Activated CD4-positive, CD25-positive, alpha-beta regulatory T cell (primary cell): ENCODE data around the gene ELAVL1.
"Not testable (repeated sequence)": the region's sequence is repeated elsewhere in the genome, so short reads cannot be mapped to it uniquely, and the experiment has no call there.

Experiments
- DNase-seq, 4 experiments: peaks; one replicate each; lab custom pipeline; 2025; lab: John Stamatoyannopoulos, UW

ELAVL1 gene

DNA sequence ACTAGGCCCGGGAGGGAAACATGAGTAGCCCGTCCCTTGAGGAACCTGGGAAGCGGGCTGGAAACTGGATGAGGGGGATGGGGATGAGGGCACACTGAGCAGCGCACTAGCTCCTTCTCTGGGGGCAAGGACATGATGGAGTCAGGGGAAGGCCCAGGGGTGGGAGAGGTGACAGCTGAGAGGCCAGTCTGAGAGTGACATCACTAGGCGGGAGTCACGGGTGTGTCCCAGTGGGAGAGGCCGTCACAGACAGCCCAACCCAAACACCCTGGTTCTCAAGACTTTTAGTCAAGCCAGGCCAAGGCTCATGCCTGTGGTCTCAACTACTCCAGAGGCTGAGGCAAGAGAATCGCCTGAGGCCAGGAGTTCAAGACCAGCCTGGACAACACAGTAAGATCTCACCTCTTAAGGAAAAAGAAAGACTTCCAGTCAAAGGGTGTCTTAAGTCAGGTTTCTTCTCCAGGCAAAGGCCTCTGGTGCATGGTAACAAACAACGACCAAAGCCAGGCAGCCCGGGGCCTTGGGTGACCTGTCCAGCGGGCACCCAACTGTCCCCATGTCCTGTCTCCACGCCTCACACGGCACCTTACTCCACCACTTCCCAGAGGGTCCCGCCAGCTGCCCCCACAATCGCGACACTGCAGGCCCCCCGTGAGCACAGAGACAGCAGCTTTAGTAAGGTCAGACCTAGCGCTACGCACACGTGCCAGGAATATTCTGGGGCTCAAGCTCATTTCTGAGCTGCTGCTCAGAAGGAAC, 36.5 kb downstream of the ELAVL1 start:
- no peak for DNase-seq

DNA sequence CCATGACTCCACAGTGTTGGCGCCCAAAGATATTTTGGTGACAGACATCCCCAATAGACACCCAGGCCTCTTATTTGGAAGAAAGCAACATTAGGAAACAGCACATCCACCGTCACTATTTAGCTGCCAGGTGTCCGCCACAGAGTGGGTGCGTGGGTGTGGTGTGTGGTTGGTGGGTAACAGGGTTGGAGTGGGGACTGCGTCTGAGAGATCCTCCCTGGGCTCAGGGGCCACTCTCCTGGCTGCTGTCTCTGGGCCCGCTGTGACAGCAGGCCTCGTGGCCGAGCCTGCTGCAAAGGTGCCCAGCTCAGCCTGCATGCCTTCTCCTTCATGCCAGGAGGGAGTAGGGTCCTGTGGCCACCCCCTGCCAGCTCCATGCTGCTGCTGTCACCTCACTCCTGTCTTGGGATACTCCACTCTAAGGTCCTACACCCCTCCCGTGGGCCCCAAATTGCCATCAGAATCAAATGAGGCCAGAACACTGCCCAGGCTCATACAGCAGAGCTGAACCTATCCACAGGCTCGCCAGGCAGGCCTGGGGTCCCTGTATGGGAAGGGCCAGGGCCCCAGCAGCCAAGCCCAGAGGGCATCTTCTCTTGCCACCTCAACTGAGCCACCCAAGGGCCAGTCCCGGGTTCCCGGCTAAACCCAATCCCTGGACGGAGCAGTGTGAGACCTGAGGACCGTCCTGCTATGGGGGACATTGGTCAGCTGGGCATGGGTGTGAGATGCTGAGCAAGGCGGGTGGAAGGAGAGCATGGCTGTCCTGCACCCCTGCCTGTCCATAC, 37.2 kb downstream of the ELAVL1 start:
- DNase-seq: no peak

DNA sequence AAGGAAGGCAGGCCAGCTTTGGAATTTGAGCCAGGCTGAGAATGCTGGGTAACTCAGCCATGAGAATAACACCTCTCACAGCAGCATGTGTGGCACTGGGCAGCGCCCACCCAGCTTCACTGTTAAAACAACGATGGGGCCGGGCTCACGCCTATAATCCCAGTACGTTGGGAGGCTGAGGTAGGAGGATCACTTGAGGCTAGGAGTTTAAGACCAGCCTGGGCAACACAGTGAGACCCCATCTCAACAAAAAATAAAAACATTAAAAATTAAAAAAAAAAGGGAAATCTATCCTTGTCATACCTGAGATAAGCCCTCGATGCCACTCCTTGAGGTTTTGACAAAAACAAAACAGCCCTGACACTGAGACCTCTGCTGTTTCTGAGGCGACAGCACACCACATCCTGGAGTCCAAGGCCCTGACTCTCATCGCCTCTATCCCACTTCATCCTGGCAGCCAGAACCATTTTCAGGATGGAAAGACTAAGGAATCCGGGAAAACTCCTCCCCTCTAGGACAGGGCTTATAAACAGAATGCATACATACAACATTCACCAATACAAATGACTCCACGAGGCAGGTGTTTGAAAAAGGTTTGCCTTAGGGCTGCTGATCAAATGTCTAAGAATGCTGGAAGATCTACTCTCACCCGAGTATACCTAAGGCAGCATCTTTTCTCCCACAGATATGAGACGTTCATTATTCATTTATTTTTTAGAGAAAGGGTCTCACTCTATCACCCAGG, 39.3 kb downstream of the ELAVL1 start:
- DNase-seq: no peak

DNA sequence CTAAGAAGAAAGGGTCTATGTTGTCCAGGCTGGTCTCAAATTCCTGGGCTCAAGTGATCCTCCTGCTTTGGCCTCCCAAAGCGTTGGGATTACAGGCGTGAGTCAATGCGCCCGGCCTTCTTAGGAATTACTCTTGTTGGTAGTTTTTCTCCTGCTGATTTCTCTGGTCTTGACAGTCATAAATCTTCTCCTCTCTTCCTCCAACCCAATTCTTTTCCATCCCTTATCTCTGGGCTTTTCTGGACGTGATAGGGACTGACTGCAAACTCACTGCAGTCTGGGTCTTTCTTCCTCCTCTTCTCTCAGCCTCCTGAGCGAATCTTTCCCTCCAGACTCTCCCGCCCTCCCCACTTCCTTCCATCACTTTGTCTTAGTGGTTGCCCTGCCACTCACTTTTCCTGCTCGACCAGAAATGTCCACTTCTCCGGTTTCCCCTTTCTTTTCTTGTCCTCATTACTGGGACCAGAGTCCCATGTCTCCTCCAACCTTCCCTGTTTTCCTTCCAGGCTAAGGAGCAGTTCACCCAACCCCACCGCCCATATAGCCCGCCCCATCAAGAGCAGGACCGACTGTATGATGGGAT, 40.1 kb downstream of the ELAVL1 start:
- DNase-seq: no peak

DNA sequence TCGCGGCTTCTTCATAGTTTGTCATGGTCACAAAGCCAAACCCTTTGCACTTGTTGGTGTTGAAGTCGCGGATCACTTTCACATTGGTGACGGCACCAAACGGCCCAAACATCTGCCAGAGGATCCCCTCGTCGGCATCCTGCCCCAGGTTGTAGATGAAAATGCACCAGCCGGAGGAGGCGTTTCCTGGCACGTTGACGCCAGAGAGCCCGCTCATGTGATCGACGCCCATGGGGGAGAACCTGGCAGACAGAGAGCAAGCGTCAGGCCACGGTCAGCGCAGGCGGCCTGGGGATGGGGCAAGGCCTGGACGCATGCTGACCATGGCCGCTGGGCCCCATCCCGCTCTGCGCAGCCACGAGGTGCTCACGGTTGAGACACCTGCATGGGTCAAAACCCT, 41.9 kb downstream of the ELAVL1 start:
- no peak for DNase-seq

DNA sequence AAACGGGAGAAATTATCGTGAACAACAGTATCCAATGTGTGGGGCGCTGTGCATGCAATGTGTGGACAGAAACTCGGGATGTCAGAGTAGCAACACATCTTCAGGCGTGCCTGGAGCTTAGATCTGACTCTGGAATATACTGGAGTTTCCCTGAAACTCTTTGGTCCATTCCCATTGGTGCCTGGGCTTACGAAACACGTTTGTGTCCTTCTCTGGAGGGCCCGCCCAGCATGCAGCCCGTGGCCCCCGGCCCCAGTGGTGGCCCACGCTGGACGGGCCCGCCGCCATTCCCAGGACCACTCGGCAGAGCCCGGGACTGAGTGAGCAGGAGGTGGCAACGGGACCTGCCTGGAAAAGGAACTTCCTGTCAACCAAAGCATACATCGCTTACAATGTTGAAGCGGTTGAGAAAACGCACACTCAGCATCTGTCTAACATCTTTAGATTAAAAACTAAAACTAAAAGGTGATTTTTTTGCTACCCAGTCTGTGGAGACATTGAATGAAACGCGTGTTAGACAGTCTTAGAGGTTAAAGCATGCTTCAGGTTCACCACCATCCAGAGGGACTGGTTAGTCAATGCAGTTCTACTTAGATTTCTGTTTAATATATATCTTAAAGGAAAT, 42.7 kb downstream of the ELAVL1 start:
- DNase-seq: no peak

DNA sequence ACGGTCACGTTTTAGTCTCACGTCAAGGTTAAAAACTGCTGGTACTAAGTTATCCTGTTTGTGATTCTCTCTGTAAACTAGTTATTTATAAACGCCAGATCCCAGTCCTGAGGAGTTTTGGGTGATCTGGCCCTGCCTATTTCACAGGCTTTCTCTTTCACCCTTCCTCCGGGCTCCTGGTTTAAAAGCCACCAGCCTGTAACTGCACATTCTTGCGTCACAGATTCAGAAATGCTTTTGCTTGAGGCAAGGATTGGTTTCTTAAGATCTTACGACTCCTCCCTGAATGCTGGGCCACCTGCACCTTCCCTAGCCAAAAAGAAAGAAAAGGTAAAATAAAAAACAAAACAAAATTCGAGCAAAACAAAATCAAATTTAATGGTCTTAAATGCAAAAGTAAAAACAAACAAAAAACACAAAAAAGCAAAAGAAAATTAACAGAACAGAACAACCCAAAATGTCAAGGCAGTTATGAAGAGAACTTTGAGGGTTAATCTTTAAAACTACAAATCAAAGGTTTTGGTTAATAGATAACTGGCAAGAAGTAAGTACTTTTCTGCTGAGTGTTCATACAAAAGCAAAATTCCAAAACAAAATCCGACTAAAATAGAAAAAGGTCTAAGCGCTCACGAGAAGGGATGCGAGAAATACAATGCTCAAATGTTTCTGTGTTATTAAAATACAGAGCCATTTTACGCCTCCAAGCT, 43.4 kb downstream of the ELAVL1 start:
- no peak for DNase-seq

DNA sequence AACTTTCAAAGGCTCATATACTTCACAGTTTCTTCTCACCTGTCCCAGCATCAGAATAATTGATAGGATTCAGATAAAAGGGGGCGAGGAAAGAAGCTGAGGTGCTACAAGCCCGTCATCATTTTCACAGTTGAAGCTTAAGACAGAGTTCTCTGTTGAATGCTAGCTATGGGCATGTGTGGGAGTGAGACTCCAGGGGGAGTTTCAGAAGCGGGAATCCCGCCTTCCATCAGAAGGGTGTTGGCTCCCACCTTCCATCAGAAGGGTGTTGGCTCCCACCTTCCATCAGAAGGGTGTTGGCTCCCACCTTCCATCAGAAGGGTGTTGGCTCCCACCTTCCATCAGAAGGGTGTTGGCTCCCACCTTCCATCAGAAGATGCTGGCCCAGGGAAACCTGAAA, 44.4 kb downstream of the ELAVL1 start:
- not testable (repeated sequence) for DNase-seq

DNA sequence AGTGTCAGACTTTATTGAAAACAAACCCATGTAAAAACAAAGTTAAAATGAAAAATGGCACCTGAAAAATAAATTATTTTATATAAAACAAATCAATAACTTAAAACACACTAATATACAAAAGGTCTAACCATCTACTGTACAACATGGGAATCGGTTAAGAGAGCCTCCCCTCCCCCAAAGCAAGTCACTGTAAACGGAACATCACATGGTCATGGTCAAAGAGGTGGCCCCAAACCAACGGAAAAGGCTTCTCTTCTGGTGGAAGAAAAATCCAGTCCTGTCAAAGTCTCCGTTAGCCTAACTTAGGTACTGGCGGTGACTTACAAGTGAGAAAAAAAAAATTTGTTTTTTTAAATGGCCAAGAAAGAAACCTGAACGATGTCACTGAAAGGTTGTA, 46.2 kb downstream of the ELAVL1 start:
- no peak for DNase-seq

DNA sequence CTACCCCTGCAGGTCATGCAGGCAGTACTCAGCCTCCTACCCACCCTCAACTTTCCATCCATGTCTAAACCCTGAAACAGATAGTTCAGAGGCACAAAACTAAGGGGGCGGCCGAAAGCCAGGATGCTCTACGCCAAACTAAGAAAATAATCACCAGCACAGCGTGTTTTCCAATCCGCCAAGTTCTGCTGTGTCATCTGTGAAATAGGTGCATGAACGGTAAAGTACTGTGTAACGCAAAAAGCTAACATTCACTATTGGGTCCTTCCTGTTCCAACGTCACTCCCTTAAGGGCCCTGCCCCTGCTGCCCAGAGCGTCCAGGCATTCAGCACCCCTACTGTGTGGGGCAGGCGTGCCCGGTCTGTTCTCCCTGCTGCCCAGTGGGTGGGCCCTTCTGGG, 49.7 kb downstream of the ELAVL1 start:
- DNase-seq: no peak

DNA sequence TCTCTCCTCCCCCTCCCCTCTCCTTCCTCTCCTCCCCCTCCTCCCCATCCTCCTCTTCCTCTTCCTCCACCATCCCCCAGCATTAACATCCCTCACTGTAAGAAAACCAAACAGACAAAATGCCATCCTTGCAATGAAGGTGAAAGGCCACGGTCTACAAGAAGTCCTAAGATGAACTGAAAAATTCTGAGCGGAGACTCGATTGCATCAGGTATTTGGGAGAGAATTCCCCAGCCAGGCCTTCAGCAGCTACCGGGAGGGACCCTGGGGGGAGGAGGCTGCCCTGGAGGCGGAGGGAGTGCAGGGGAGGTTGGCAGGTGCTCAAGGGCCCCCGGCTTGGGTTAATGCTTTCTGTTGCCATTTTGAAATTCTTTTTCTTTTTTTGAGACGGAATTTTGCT, 51.9 kb downstream of the ELAVL1 start:
- DNase-seq: no peak

DNA sequence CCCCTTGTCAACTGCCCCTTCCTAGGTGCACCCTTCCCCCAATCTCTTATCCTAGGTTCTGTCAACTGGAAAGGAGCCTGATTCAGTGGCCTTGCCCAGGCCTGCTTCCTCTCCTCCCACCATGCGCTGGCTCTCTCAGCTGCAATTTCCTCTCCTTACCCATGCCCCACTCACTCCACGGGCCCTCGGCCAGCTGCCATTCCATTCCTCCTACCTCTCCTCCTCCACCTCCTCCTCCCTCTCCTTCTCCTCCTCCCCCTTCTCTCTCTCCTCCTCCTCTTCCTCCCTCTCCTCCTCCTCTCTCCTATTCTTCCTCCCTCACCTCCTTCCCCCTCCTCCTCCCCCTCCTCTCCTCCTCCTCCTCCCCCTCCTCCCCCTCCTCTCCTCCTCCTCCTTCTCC, 52.4 kb downstream of the ELAVL1 start:
- DNase-seq: no peak

DNA sequence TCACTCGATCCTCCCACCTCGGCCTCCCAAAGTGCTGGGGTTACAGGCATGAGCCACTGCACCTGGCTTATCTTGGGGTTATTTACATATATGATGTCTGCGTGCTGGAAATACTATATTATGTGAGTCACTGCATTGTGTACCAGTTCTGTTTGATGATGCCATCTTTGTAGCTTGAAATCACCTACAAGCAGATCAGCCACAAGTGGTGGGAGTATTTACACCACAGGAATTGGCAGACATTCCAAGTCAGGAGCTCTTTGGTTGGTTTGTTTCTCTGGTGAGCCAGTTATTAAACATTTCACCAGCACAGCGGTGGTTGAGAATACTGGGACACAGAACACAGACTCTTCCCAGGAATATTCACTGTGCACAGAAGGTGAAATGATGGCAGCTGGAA, 57.5 kb downstream of the ELAVL1 start:
- DNase-seq: no peak

DNA sequence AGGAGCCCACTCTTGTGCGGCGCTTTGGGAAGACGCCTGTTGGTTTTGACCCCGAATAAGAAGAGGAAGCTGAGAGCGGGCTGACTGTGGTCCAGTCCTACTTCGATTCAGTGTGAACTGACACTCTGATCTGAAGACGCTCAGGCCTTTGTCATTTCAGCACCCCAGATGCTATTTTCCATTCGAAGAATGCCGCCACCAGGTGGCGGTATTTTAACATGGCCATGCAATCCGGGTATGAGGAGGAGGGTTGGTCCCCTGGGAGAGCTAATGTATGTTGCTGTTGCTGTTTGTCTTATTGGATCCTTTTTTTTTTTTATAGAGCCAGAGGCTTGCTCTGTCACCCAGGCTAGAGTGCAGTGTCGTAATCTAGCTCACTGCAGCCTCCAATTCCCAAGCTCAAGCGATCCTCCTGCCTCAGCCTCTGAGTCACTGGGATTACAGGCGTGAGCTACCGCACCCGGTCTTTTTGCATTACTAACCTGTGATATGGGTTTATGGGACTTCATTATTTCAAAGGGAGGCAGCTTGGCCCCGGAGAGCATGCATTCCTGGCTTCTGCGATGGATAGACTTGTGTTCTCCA, 61.2 kb downstream of the ELAVL1 start:
- peak; percentile 63 to 91 (median 72) for DNase-seq

DNA sequence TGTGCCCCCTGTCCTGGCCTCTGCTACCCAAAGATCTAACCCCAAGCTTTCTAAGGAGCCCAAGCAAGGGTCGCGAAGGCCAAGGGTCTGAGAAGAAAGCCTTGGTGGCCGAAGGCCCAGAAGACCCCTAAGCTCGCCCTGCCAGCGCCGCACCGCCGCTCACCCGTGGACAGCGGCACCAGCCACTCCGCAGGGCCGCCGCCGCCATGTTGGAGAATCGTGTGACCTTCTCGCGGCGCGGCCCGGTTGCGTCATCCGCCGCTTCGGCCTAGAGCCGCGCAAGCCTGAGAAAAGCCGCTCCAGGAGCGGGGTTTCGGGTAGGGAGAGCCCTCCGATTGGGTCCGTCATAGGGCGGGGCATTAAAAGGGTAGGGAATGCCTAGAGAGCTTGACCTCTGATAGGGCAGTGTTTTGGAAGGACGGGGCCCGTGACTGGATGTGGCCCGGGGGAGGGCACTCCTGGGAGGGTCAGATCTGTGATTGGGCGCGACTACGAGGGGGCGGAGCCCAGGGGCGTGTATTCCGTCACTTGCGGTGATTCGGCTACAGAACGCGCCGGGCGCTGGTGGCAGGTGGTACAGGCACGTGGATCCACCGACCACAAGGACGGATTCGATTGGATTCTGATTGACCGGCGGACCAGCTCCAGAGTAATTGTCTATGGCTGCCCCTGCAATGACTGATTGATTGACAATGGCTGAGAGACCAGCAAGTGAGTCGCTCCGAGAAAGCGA, 61.8 kb downstream of the ELAVL1 start, which contains the start of gene TIMM44:
TSS of gene TIMM44 (minus strand) at position 223 of the 733 bp plus-strand sequence. CDS start at position 208, 15 bp downstream.
- peak; percentile 93 to 97 (median 94) for DNase-seq

DNA sequence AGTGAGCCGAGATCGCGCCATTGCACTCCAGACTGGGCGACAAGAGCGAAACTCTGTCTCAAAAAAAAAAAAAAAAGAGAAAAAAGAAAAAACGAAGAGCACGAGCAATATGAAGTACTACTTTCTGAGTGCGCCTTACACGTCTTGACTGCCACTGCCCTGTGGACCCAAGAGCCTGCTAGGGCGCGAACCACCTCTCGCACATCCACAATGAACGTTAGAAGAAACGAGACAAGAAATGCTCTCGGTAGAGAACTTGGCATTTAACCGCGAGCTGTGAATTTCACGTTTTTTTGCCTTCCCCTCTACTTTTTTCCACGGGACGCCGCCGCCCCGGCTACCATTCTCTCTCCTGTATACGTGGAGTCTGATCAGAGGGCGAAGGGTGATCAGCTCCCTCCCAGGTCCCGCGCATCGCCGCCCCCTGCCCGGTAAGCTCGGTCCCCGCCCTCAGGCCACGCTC, 62.4 kb downstream of the ELAVL1 start:
- no peak for DNase-seq

DNA sequence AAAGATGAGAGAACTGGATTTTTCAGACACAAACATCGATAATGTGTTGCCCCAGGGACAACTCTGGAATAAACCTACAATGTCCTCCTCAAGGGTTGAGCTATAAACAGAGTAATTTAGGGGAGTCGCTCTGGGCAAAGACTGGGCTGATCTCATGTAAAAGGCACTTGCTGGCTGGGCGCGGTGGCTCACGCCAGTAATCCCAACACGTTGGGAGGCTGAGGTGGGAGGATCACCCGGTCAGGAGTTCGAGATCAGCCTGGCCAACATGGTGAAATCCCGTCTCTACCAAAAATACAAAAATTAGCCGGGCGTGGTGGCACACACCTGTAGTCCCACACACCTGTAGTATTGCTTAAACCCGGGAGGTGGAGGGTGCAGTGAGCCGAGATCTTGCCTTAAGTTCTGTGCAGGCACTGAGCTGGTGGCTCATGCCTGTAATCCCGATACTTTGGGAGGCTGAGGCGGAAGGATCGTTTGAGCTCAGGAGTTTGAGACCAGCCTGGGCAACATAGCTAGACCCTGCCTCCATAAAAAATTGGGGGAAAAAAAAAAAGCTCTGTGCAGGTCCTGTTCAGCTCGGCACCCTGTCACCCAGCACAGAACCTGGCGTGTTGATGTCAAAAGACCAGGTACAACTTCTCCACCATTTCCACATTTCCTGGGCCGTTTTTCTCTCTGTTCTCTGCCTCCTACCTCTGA, 63.4 kb downstream of the ELAVL1 start:
- DNase-seq: no peak

DNA sequence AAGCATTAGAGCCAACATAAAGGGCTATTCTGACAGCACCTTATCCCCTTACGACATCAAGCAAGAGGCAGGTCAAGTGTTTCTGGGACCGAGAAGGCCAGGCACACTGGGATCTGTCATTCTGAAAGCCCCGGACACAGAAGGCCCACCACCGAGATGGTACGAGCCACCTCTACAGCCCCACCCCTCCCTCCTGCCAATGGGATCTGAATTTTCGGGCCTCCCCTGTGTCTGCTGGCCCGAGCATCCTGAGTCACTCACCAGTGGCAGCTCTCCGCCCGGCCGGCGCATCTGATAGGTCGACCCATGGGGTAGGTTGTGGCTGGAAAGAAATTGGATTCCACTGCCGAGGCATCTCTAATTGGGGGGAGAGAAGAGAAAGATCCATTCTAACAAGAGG, 64.6 kb downstream of the ELAVL1 start:
- no peak for DNase-seq

DNA sequence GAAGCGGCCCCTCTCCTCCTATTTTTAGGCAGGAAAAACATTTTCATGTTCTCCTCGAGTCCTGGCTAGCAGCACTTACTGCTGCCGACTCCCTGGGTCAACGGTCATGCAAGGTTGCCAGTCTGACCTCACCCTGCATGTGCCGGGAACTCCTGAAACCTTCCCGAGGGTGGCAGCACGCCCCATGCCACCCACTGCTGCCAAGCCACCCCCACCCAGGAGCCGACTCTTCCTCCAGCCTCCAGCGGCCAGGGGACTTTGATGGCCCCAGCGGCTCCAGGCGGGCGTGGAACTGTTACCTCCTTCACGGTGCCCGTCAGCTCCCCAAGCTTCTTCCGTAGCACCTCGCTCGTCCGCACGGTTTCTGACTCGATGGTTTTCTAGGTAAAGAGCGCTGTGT, 70.7 kb downstream of the ELAVL1 start:
- DNase-seq: no peak
